ENCODE data around the gene PMEPA1.

DNA sequence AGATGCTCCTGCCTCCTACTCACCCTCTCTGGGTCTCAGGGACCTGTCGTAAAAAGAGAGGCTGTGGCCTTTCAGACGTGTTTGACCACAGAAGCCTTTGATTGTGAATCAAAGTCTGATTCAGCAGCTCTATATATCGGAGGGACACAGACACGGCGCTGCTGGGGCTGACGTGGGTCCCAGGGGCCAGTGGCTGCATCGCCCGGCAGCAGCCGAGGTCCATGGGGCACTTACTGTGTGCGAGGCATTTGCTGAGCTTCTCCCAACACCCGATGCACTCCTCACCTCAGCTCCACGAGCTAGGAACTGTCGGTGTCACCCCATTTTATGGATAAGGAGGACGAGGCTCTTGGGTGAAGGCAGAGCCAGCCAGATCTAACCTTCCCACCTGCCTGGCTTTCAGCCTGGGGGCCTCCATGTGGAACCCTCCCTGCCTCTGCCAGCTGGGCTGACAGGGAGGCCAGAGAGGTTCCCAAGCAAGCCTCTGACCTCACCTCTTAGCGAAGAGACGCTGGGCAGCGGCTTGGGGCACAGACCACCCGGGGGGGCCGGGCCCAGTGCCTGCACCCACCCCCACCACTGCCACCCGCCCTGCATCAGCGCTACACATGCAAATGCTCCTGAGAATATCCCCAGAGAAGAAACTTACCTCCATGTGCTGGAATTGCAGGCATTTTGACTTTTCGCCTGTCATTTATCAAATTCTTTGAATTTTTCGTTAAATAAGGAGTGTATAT, 19.9 kb downstream of the PMEPA1 start:
- TF ChIP-seq POU2F2 (IDR thresholded peaks at IDR 0.05; ENCODE audit: borderline replicate concordance, low read depth, low read length) (no peak), EZH2 (IDR thresholded peaks at IDR 0.05; ENCODE audit: borderline replicate concordance, control insufficient read depth, low read depth, low read length) (no peak), MTA3 (IDR thresholded peaks at IDR 0.05; ENCODE audit: borderline replicate concordance, low read length) (no peak), FOXM1 (IDR thresholded peaks at IDR 0.05; ENCODE audit: low read depth, low read length) (no peak), ZNF24 (IDR thresholded peaks at IDR 0.05) (no peak), POLR2AphosphoS5 (IDR thresholded peaks at IDR 0.05; ENCODE audit: low read length) (no peak), CEBPB (IDR thresholded peaks at IDR 0.05; ENCODE audit: borderline replicate concordance in 1 of 2, low read depth in 2 of 2, low read length in 2 of 2) (no peak), RAD21 (IDR thresholded peaks at IDR 0.05; ENCODE audit: insufficient read depth, low read depth, low read length) (no peak), MXI1 (IDR thresholded peaks at IDR 0.05; ENCODE audit: low read depth, low read length) (no peak)
- TF ChIP-seq, protein P1, sequence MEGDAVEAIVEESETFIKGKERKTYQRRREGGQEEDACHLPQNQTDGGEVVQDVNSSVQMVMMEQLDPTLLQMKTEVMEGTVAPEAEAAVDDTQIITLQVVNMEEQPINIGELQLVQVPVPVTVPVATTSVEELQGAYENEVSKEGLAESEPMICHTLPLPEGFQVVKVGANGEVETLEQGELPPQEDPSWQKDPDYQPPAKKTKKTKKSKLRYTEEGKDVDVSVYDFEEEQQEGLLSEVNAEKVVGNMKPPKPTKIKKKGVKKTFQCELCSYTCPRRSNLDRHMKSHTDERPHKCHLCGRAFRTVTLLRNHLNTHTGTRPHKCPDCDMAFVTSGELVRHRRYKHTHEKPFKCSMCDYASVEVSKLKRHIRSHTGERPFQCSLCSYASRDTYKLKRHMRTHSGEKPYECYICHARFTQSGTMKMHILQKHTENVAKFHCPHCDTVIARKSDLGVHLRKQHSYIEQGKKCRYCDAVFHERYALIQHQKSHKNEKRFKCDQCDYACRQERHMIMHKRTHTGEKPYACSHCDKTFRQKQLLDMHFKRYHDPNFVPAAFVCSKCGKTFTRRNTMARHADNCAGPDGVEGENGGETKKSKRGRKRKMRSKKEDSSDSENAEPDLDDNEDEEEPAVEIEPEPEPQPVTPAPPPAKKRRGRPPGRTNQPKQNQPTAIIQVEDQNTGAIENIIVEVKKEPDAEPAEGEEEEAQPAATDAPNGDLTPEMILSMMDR (IDR thresholded peaks at IDR 0.05 in 2 of 3, conservative IDR thresholded peaks at IDR 0.05 in 1 of 3; ENCODE audit: control insufficient read depth in 2 of 3, extremely low read depth in 1 of 3, insufficient read depth in 1 of 3, low read depth in 3 of 3, low read length in 3 of 3), result no peak
- TF ChIP-seq, protein P2, sequence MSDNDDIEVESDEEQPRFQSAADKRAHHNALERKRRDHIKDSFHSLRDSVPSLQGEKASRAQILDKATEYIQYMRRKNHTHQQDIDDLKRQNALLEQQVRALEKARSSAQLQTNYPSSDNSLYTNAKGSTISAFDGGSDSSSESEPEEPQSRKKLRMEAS (IDR thresholded peaks at IDR 0.05; ENCODE audit: low read depth, low read length), result no peak
- TF ChIP-seq, protein P3, sequence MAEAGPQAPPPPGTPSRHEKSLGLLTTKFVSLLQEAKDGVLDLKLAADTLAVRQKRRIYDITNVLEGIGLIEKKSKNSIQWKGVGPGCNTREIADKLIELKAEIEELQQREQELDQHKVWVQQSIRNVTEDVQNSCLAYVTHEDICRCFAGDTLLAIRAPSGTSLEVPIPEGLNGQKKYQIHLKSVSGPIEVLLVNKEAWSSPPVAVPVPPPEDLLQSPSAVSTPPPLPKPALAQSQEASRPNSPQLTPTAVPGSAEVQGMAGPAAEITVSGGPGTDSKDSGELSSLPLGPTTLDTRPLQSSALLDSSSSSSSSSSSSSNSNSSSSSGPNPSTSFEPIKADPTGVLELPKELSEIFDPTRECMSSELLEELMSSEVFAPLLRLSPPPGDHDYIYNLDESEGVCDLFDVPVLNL (IDR thresholded peaks at IDR 0.05; ENCODE audit: low read depth, low read length), result no peak
- TF ChIP-seq, protein P4, sequence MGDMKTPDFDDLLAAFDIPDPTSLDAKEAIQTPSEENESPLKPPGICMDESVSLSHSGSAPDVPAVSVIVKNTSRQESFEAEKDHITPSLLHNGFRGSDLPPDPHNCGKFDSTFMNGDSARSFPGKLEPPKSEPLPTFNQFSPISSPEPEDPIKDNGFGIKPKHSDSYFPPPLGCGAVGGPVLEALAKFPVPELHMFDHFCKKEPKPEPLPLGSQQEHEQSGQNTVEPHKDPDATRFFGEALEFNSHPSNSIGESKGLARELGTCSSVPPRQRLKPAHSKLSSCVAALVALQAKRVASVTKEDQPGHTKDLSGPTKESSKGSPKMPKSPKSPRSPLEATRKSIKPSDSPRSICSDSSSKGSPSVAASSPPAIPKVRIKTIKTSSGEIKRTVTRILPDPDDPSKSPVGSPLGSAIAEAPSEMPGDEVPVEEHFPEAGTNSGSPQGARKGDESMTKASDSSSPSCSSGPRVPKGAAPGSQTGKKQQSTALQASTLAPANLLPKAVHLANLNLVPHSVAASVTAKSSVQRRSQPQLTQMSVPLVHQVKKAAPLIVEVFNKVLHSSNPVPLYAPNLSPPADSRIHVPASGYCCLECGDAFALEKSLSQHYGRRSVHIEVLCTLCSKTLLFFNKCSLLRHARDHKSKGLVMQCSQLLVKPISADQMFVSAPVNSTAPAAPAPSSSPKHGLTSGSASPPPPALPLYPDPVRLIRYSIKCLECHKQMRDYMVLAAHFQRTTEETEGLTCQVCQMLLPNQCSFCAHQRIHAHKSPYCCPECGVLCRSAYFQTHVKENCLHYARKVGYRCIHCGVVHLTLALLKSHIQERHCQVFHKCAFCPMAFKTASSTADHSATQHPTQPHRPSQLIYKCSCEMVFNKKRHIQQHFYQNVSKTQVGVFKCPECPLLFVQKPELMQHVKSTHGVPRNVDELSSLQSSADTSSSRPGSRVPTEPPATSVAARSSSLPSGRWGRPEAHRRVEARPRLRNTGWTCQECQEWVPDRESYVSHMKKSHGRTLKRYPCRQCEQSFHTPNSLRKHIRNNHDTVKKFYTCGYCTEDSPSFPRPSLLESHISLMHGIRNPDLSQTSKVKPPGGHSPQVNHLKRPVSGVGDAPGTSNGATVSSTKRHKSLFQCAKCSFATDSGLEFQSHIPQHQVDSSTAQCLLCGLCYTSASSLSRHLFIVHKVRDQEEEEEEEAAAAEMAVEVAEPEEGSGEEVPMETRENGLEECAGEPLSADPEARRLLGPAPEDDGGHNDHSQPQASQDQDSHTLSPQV (IDR thresholded peaks at IDR 0.05), result no peak
- TF ChIP-seq, protein P5, sequence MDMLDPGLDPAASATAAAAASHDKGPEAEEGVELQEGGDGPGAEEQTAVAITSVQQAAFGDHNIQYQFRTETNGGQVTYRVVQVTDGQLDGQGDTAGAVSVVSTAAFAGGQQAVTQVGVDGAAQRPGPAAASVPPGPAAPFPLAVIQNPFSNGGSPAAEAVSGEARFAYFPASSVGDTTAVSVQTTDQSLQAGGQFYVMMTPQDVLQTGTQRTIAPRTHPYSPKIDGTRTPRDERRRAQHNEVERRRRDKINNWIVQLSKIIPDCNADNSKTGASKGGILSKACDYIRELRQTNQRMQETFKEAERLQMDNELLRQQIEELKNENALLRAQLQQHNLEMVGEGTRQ (IDR thresholded peaks at IDR 0.05; ENCODE audit: borderline replicate concordance, low read depth, low read length), result no peak
